NCI-H460 (cell line): ENCODE measurements around the gene AS3MT. TPM values are rescaled to one million over a fixed set of nuclear protein-coding genes. Genes with fewer than 3 reads are reported as not detected.
"Not testable (repeated sequence)": the region's sequence is repeated elsewhere in the genome, so short reads cannot be mapped to it uniquely, and the experiment has no call there.

Experiments
- DNase-seq: peaks from one replicate; pipeline ENCODE4 v3.0.0-alpha.2; 2016; ENCODE audit warnings: low read depth; ENCODE audit errors: extremely low read depth
- total RNA-seq: library from RNA; depleted of rRNA; stranded (reverse); fragments of >200 nt; shearing (Covaris generic); gene quantifications from 2 replicates; pipeline ENCODE4 v1.2.3, GENCODE V29; 2014

Gene AS3MT
- total RNA-seq, 1 experiment from 2014 or later, result 2.5 TPM

- DNase-seq, result peak; percentile 100
These were observed 48.9 kb downstream of the AS3MT start, which contains the start of gene CNNM2 for GRCh38 chr10:102917962-102918816. TSS of gene CNNM2 (plus strand) at chr10:102918294. CDS start at chr10:102918481, 187 bp downstream.

- no peak for DNase-seq
These were observed 49.6 kb downstream of the AS3MT start for GRCh38 chr10:102918817-102919245.

GRCh38 chr10:102919246-102919959 lies 50.1 kb downstream of the AS3MT start:
- no peak for DNase-seq

GRCh38 chr10:102919992-102920739 lies 50.9 kb downstream of the AS3MT start:
- DNase-seq, result no peak

- no peak for DNase-seq
These were observed 54.3 kb downstream of the AS3MT start for GRCh38 chr10:102923601-102924000.

- no peak for DNase-seq
These were observed 57.6 kb downstream of the AS3MT start for GRCh38 chr10:102926842-102927241.

DNA sequence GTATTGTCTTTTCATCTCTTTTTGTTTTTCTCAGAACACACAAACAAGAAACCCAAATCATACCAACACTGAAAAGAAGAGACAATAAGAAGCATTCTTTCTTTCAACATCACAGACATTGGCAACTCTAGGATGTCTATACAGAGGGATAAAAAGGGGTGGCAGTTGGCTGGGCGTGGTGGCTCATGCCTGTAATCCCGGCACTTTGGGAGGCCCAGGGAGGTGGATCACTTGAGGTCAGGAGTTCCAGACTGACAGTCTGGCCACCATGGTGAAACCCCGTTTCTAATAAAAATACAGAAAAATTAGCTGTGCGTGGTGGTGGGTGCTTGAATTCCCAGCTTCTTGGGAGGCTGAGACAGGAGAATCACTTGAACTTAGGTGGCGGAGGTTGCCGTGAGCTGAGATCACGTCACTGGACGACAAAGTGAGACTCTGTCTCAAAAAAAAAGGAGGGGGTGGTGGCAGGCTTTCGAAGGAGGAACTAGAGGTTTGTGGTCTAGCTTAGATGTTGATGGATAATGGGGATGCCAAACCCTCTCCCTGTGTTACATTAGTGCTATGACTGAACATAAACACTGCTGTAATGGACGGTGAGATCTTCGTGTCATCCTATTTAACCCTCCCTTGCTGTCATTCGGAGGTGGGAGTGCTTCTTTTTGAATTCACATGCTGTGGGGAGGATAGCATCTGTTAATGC lies 58.2 kb downstream of the AS3MT start:
- DNase-seq, result no peak

GRCh38 chr10:102928442-102928841 lies 59.2 kb downstream of the AS3MT start:
- not testable (repeated sequence) for DNase-seq

GRCh38 chr10:102930720-102931119 lies 61.5 kb downstream of the AS3MT start:
- DNase-seq, result no peak

GRCh38 chr10:102931643-102932042 lies 62.4 kb downstream of the AS3MT start:
- DNase-seq, result no peak

DNA sequence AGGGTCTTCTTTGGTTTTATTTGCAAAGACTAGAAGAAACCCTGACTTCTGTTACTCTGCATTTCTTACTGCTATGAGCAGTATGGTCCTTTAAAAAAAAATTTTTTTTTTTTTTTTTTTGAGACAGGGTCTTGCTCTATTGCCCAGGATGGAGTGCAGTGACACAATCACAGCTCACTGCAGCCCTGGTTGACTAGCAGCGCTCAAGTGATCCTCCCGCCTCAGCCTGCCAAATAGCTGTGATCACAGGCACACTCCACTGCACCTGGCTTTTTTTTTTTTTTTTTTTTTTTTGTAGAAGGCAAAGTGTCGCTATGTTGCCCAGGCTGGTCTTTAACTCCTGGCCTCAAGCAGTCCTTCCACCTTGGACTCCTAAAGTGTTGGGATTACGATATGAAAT lies 66.2 kb downstream of the AS3MT start:
- DNase-seq, result no peak

DNA sequence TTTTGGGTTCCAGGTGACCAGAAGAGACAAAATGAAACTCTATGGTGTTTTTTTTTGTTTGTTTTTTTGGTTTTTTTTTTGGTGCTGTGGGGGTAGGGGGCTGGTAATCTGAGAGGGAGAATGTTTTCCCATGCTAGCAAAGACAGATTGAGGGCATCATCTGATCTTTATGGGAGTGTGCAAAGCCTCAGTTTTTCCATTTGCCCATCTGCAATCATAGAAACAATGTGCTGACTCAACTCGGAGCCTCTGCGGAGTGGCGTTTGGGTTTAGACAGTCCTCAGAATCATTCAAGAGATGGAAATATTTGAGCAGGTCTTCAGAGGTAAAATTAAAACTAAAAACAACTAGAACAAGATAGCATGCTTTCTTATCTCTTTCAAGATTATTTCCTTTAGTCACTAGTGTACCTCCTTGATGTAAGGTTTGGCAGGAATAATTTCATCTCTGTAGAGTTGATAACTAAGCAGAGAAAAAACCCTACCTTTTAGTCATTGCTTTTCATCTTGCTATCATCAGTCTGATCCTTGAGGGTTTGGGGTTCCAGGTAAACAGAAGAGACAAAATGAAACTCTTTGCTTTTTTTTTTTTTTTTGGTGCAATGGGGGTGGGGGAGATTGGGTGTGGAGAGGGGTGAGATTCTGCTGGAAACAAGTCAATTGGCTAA lies 66.8 kb downstream of the AS3MT start:
- no peak for DNase-seq

DNA sequence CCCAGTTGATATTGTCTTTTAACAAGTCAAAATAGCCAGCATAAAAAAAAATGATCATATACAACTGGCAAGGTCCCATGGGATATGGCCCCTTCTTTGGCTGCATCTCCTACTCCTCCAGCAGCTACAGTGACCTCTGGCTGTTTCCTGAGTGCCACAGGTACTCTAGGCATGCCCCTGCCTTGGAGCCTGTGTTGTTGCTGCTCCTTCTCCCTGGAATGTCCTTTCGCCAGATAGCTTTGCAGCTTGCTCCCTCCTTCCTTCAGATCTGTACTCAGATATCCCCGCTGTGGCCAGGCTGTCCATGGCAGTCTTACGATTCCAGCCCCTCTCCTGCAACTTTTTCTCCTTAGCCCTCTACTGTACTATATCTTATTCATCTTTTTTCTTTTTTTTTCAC lies 72.1 kb downstream of the AS3MT start:
- DNase-seq, result no peak

GRCh38 chr10:102945449-102945848 lies 76.2 kb downstream of the AS3MT start:
- DNase-seq, result no peak

- DNase-seq, result no peak
These were observed 76.7 kb downstream of the AS3MT start for GRCh38 chr10:102945962-102946361.

DNA sequence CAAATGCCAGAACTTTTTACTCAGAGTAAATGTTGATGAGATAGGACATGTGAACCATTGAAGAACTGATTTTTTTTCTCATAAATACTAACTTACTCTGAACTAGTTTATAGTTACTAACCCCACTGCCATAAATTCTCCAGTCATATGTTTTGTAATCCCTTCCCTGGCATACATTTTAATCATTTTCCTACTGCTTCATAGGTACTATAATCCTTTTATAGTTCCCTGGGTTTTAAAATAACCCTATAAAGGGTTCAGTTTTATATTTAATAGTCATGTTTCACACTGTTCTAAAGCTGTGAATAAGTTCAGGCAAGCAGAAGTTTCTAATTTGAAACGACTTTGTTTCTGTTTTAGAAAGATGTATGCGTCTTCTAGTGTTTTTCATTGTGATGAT lies 77.7 kb downstream of the AS3MT start:
- DNase-seq, result no peak

DNA sequence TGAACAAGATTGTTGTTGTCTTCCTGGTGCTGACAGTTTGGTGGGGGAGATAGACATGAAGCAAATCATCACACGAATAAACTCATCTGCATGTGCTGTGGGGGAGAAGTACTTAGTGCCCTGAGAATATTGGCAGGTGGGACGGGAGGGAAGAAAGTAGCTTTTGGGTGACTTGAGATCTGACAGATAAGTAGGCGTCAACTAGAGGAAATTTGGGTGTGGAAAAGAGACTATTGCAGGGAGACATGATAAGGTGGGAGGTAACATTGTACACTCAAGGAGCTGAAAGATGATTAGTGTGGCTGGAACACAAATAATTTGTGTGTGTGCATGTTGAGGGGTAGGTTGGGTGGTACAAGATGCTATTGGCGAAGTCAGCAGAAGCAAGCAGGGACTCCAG lies 78.9 kb downstream of the AS3MT start:
- DNase-seq, result no peak

GRCh38 chr10:102948786-102949185 lies 79.5 kb downstream of the AS3MT start:
- no peak for DNase-seq

- DNase-seq, result no peak
These were observed 80.6 kb downstream of the AS3MT start for GRCh38 chr10:102949916-102950315.

- no peak for DNase-seq
These were observed 82.0 kb downstream of the AS3MT start for GRCh38 chr10:102951316-102951715.
